HUDEP-2 (cell line): ENCODE measurements around the gene METTL8.
"Not testable (repeated sequence)": the region's sequence is repeated elsewhere in the genome, so short reads cannot be mapped to it uniquely, and the experiment has no call there.

Experiments
- DNase-seq, 76 experiments: peaks; one replicate each; lab custom pipeline; 2025; ENCODE audit not compliant: unreplicated experiment in 76 of 76; lab: John Stamatoyannopoulos, UW

Gene METTL8

GRCh38 chr2:171402906-171403580 is 30.7 kb downstream of the METTL8 start:
- DNase-seq = peak in 2 of 76 experiments; percentile 2 to 17

DNA sequence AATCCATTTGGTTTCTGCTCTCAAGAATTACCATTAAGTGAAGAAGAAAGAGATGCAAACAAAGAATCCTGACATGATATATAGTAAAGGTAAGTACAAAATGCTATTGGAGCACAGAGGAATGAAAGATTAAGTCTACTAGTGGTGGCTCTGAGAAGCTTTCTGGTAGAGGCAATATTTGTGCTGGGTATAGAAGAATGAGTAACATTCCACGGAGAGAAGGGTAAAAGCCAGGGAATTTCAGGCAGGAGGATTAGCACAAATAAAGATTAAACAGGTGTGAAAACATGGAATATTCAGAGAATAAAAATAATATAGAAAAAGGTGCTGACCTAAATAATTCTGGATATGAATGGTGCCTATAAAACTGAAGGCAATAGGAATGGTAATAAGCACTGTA is 31.8 kb downstream of the METTL8 start:
- DNase-seq = no peak

- DNase-seq = no peak
Observed at GRCh38 chr2:171400395-171400794, 33.4 kb downstream of the METTL8 start.

GRCh38 chr2:171399292-171399691 is 34.5 kb downstream of the METTL8 start:
- no peak for DNase-seq

GRCh38 chr2:171394164-171394740 is 39.5 kb downstream of the METTL8 start:
- DNase-seq = no peak

DNA sequence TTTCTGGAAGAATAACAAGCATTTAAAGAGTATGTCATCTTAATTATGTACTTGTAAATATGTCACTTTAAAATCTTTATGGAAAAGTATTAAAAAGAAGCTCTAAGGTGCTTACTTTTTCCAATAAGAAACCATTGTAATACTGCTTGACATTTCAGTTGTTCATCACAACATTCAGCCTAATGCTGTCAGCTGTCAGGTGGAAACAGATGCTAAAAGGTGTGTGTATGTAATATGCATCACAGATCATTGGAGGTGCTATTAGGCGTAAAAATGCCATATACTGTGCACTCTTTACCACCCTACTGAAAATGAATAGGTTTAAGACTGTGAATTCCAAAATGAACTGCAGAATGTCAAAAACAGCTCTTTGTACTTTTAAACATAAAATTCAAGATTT is 40.3 kb downstream of the METTL8 start:
- DNase-seq = no peak

DNA sequence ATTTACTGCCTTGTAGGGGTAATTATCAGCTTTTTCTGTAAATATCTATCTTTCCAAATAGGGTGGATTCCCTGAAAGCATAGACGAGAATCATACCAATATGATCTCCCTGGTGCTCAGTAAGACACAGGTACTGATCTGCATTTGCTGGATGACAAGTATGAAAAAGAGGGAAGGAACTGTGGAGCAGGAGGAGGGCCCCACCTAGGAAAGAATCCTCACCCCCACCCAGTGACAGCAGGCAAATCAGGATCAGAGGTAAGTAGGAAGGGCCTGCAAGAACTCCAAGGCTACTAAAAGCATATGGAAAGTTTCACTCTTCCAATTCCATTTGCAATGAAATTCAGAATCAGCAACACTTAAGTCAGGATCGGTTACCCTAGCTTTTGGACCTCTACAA is 42.3 kb downstream of the METTL8 start:
- no peak for DNase-seq

DNA sequence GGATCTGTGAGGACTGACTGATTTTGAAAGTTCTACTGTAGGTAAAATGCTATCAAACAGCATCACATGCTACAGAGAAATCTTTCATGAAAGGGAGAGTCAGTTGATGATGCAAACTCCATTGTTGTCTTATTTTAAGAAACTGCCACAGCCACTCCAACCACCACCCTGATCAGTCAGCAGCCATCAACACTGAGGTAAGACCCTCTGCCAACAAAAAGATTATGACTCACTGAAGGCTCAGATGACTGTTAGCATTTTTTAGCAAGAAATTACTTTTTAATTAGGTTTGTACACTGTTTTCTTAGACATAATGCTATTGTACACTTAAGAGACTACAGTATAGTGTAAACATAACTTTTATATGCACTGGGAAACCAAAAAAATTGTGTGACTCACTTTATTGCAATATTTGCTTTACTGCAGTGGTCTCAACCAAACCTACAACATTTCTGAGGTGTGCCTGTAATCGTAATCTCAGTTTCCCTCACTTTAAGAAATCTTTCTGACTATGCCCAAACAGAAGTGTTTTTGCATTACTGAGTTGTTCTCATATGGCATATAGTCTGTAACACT is 42.8 kb downstream of the METTL8 start:
- DNase-seq = peak in 1 of 76 experiments; percentile 1

- no peak for DNase-seq
Observed at GRCh38 chr2:171389780-171390179, 44.0 kb downstream of the METTL8 start.

DNA sequence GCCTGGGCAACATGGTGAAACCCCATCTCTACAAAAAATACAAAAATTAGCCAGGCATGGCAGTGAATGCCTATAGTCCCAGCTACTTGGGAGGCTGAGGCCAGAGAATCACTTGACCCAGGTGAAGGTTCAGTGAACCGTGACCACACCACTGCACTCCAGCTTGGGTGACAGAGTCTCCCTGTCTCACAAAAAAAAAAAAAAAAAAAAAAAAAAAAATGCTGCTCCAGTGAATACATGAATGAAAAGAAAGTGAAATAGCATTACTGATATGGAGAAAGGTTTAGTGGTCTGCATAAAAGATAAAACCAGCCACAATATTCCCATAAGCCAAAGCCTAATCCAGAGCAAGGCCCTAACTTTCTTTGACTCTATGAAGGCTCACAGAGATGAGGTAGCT is 44.5 kb downstream of the METTL8 start:
- no peak for DNase-seq

DNA sequence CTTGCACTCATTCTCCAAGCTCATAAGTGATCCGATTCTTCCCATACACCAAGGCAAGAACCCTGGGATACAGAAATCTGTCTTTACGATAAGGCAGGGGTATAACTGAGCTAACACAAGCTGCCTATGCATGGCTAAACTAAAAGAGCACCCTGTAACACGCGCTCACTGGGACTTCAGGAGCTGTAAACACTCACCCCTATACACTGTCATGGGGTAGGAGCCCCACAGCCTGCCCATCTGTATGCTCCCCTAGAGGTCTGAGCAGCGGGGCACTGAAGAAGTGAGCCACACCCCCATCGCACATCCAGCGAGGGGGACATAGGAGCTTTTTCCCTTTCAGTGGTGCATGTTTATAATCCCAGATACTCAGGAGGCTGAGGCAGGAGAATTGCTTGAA is 46.7 kb downstream of the METTL8 start:
- no peak for DNase-seq

- DNase-seq = no peak
Observed at GRCh38 chr2:171386627-171387026, 47.2 kb downstream of the METTL8 start.

- no peak for DNase-seq
Observed at GRCh38 chr2:171383134-171383533, 50.7 kb downstream of the METTL8 start.

DNA sequence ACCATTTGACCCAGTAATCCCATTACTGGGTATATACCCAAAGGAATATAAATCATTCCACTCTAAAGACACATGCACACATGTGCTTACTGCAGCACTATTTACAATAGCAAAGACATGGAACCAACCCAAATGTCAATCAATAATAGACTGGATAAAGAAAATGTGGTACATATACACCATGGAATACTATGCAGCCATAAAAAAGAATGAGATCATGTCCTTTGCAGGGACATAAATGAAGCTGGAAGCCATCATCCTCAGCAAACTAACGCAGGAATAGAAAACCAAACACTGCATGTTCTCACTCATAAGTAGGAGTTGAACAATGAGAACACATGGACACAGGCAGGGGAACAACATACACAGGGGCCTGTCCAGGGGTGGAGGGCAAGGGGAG is 51.6 kb downstream of the METTL8 start:
- not testable (repeated sequence) for DNase-seq

- not testable (repeated sequence) for DNase-seq
Observed at GRCh38 chr2:171377852-171378251, 55.9 kb downstream of the METTL8 start.

- DNase-seq = no peak
Observed at GRCh38 chr2:171367692-171368091, 66.1 kb downstream of the METTL8 start.

- no peak for DNase-seq
Observed at GRCh38 chr2:171365778-171366177, 68.0 kb downstream of the METTL8 start.

- DNase-seq = no peak
Observed at GRCh38 chr2:171365232-171365631, 68.6 kb downstream of the METTL8 start.

DNA sequence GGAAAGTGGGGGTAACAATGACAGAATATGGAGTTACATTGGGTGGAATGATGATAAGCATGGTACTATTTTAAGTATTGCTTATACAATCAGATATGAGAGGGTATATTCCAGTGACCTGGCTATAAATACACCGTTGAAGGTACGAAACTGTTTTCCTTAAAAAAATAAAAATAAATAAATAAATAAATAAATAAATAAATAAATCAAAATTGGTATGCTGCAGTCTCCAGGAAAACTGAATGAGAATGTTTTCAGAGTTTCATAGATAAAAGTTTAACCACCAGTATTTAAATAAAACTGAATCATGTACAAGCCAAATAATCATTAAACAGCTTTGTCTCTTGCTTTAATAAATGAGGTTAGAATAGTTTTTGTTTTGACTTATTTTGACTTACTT is 71.4 kb downstream of the METTL8 start:
- DNase-seq = no peak

DNA sequence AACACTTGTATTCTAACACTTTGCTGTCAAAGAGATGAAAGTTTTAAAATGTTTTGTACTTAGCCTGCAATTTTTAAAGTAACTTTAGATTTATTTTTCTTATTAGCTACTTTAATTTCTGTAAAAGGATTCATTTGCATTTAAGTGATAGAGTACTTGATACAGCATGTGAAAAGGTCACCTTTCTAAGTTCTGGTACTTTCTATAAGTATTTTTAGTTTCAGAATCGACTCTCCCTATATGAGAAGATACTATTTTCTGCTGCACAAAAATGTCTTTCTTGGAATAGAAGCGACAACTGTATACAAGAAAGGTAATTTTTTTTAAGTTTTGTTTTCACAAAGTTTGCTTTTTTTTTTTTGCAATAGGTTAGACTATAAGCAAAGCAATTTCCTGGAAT is 72.9 kb downstream of the METTL8 start:
- no peak for DNase-seq

- not testable (repeated sequence) for DNase-seq
Observed at GRCh38 chr2:171353746-171354145, 80.0 kb downstream of the METTL8 start.

GRCh38 chr2:171348056-171348455 is 85.7 kb downstream of the METTL8 start:
- no peak for DNase-seq
